SK-N-SH (cell line): ENCODE results near the gene MYL12A. TPM values are rescaled to one million over a fixed set of nuclear protein-coding genes. Genes with fewer than 3 reads are reported as not detected.
A peak's percentile ranks its signal among the peaks of the same experiment; 100 is the strongest.

Source experiments
- CTCF ChIA-PET: fragments of 300-600, 350-600 bp; formaldehyde crosslinking; extraction: SDS; loops from one replicate; lab custom pipeline; 2021; lab: Yijun Ruan, JAX
- POLR2A ChIA-PET: fragments of 350-600 bp; sonication (Branson Sonifier 250); formaldehyde crosslinking; extraction: SDS; loops from one replicate; lab custom pipeline; 2020; ENCODE audit warnings: antibody characterized with exemption, inconsistent platforms; lab: Yijun Ruan, JAX
- DNase-seq: peaks from one replicate; pipeline ENCODE4 v3.0.0; 2012
- H2AFZ ChIP-seq: fragments of 200-600 bp; sonication (generic); 2 replicates; pipeline ENCODE4 v1.8.1; 2016; ENCODE audit warnings: antibody characterized with exemption, mild to moderate bottlenecking, low read depth
- H3F3A ChIP-seq: fragments of 200-600 bp; sonication (generic); replicated peaks from 2 replicates; pipeline ENCODE3; 2016; ENCODE audit warnings: antibody characterized with exemption, mild to moderate bottlenecking; ENCODE audit not compliant: insufficient read depth
- H3K27ac ChIP-seq, 2 experiments: fragments of 200-500 bp in 1 of 2; fragments of 200-600 bp in 1 of 2; sonication (Bioruptor generic) in 1 of 2; sonication (generic), shearing (Covaris generic) in 1 of 2; 2 replicates each; pipeline versions ENCODE4 v1.5.1 to v1.6.1; 2014 to 2016; ENCODE audit warnings: low read depth in 2 of 2, inconsistent platforms in 1 of 2, low read length in 1 of 2, mild to moderate bottlenecking in 1 of 2, mixed read lengths in 1 of 2
- H3K27me3 ChIP-seq: fragments of 200-600 bp; sonication (generic), shearing (Covaris generic); 2 replicates; pipeline ENCODE4 v1.6.1; 2016; ENCODE audit warnings: mixed run types; ENCODE audit not compliant: insufficient read depth
- H3K36me3 ChIP-seq, 2 experiments: fragments of 200-500 bp in 1 of 2; fragments of 200-600 bp in 1 of 2; sonication (Bioruptor generic) in 1 of 2; sonication (generic) in 1 of 2; replicated peaks in 1 of 2; 2 replicates each; pipeline versions ENCODE3 to v1.5.1; 2014 to 2016; ENCODE audit warnings: low read length in 1 of 2, mild to moderate bottlenecking in 1 of 2; ENCODE audit not compliant: insufficient read depth in 2 of 2, control insufficient read depth in 1 of 2
- H3K4me1 ChIP-seq, 2 experiments: fragments of 200-500 bp in 1 of 2; fragments of 200-600 bp in 1 of 2; sonication (Bioruptor generic) in 1 of 2; sonication (generic), shearing (Covaris generic) in 1 of 2; 2 replicates each; pipeline versions ENCODE4 v1.5.1 to v1.6.1; 2014 to 2016; ENCODE audit warnings: low read depth in 1 of 2, low read length in 1 of 2, mixed run types in 1 of 2; ENCODE audit not compliant: insufficient read depth in 2 of 2, control insufficient read depth in 1 of 2
- H3K4me2 ChIP-seq: fragments of 200-600 bp; sonication (generic), shearing (Covaris generic); 2 replicates; pipeline ENCODE4 v1.6.1; 2017; ENCODE audit warnings: mixed run types
- H3K4me3 ChIP-seq, 2 experiments: fragments of 200-500 bp in 1 of 2; fragments of 200-600 bp in 1 of 2; sonication (Bioruptor generic) in 1 of 2; sonication (generic), shearing (Covaris generic) in 1 of 2; 2 replicates each; pipeline versions ENCODE4 v1.5.1 to v1.8.1; 2014 to 2016; ENCODE audit warnings: low read depth in 2 of 2, inconsistent platforms in 1 of 2, low read length in 1 of 2, mild to moderate bottlenecking in 1 of 2, mixed read lengths in 1 of 2, moderate library complexity in 1 of 2
- H3K79me2 ChIP-seq: fragments of 200-600 bp; sonication (generic); 2 replicates; pipeline ENCODE4 v1.8.1; 2017; ENCODE audit warnings: mild to moderate bottlenecking; ENCODE audit not compliant: insufficient read depth
- H3K9ac ChIP-seq: fragments of 200-600 bp; sonication (generic); 2 replicates; pipeline ENCODE4 v1.6.1; 2017; ENCODE audit warnings: mixed run types
- H3K9me2 ChIP-seq: fragments of 200-600 bp; sonication (generic); 2 replicates; pipeline ENCODE4 v1.6.1; 2017; ENCODE audit warnings: mixed run types
- H3K9me3 ChIP-seq: fragments of 200-600 bp; sonication (generic); 2 replicates; pipeline ENCODE4 v1.6.1; 2017; ENCODE audit warnings: mixed run types, mild to moderate bottlenecking, moderate library complexity
- H4K20me1 ChIP-seq: fragments of 200-600 bp; sonication (generic); 2 replicates; pipeline ENCODE4 v1.6.1; 2017; ENCODE audit warnings: mild to moderate bottlenecking, mixed run types; ENCODE audit not compliant: insufficient read depth
- CTCF ChIP-seq: fragments of 200-600 bp; sonication (generic); IDR thresholded peaks from 2 replicates; pipeline ENCODE4 v1.6.1; 2017; ENCODE audit warnings: antibody characterized with exemption, mild to moderate bottlenecking, moderate library complexity
- FOSL2 ChIP-seq: IDR thresholded peaks from 2 replicates; pipeline ENCODE4 v1.4.0; 2012; ENCODE audit warnings: low read depth, mild to moderate bottlenecking, moderate library complexity, borderline replicate concordance
- FOXJ3 ChIP-seq: sonication (generic); formaldehyde crosslinking; IDR thresholded peaks from 2 replicates; pipeline ENCODE4 v1.5.1; 2020; ENCODE audit warnings: mild to moderate bottlenecking, missing genetic modification reagents
- JUND ChIP-seq: IDR thresholded peaks from 2 replicates; pipeline ENCODE4 v1.4.0; 2012
- MXI1 ChIP-seq: IDR thresholded peaks from 2 replicates; pipeline ENCODE4 v1.6.1; 2012; ENCODE audit warnings: mild to moderate bottlenecking, low read depth, low read length, improper control_type of control experiment
- NRF1 ChIP-seq: IDR thresholded peaks from 2 replicates; pipeline ENCODE4 v1.6.1; 2012; ENCODE audit warnings: low read depth, mild to moderate bottlenecking, low read length
- PBX3 ChIP-seq: IDR thresholded peaks from 2 replicates; pipeline ENCODE4; 2012
- RAD21 ChIP-seq: IDR thresholded peaks from 2 replicates; pipeline ENCODE4 v1.6.1; 2012; ENCODE audit warnings: mild to moderate bottlenecking, low read length
- RFX5 ChIP-seq: IDR thresholded peaks from 2 replicates; pipeline ENCODE4 v1.6.1; 2012; ENCODE audit warnings: mild to moderate bottlenecking, improper control_type of control experiment, low read length
- SMC3 ChIP-seq: IDR thresholded peaks from 2 replicates; pipeline ENCODE4 v1.6.1; 2012; ENCODE audit warnings: low read depth, low read length, improper control_type of control experiment
- TCF12 ChIP-seq: IDR thresholded peaks from 2 replicates; pipeline ENCODE4 v1.4.0; 2012
- USF1 ChIP-seq: IDR thresholded peaks from 2 replicates; pipeline ENCODE4 v1.4.0; 2012; ENCODE audit warnings: low read depth, borderline replicate concordance
- ZBTB33 ChIP-seq: IDR thresholded peaks from 2 replicates; pipeline ENCODE4 v1.4.0; 2012; ENCODE audit warnings: low read depth, borderline replicate concordance
- WGBS: methylation state at CpG from one replicate; pipeline ENCODE4 v1.1.6; 2017; ENCODE audit warnings: low lambda C conversion rate; 5-methylcytosine and 5-hydroxymethylcytosine counted together
- polyA plus RNA-seq, 3 experiments: library from polyadenylated mRNA; depleted of rRNA; stranded (reverse); fragments of >200 nt; gene quantifications; 2 replicates each; pipeline ENCODE4 v1.2.3, GENCODE V29; 2012

MYL12A gene
- polyA plus RNA-seq, 1 of the 3 experiments (the other 2 are of a cell fraction): 448 TPM

- Histone ChIP-seq H3K27ac (peak overlapping the region; percentile 30 to 53; a peak in 3 of 4 replicates), H3K9me3 (no peaks in the 10 kb centered on the region), H3K4me3 (no peak overlapping the region; a peak in 1 of 4 replicates), H3F3A (peaks cover 37% of the 10 kb centered on the region), H3K27me3 (no peaks in the 10 kb centered on the region), H2AFZ (no peak overlapping the region), H3K4me1 (peaks cover 4 to 25% of the 10 kb centered on the region in 2 experiments; a peak in 3 of 4 replicates), H3K4me2 (no peak overlapping the region), H3K9me2 (no peaks in the 10 kb centered on the region), H3K9ac (no peak overlapping the region), H3K36me3 (peaks cover 23 to 28% of the 10 kb centered on the region in 2 experiments), H3K79me2 (peaks cover under 1% of the 10 kb centered on the region; the same call in 1 of the 2 replicates), H4K20me1 (no peaks in the 10 kb centered on the region)
- DNase-seq: peak; percentile 59
- ChIA-PET CTCF (interaction anchor here (0.6 to 13.0 kb wide), 21 partner anchors 9 to 589 kb away, joined by 3 to 233 read pairs (median 4); no protein-coding TSS in a partner anchor), POLR2A (interaction anchor here (0.6 kb wide), 1 partner anchor 110 kb away, joined by 3 read pairs; no protein-coding TSS in a partner anchor)
- TF ChIP-seq FOSL2 (no peak), TCF12 (0 out of 2 replicates have a peak, but pooled peaks have one; percentile 18), NRF1 (no peak), JUND (no peak), FOXJ3 (CRISPR knock-in tag) (no peak), USF1 (no peak), CTCF (peak; percentile 71), ZBTB33 (no peak), PBX3 (0 out of 2 replicates have a peak, but pooled peaks have one; percentile 47), MXI1 (no peak), RFX5 (no peak; the same call in 1 of the 2 replicates), RAD21 (peak; percentile 89), SMC3 (peak; percentile 72)
- 29% methylated on average over 2 of the region's 2 CpGs for WGBS
These were observed 34.1 kb downstream of the MYL12A start for GRCh38 chr18:3281456-3282400.
